ENCODE data around the gene SLC31A1. TPM values are rescaled to one million over a fixed set of nuclear protein-coding genes. Genes with fewer than 3 reads are reported as not detected.

Gene SLC31A1
- total RNA-seq, 1 donor from 2014 or later, result 39.6 TPM

- DNase-seq (ENCODE audit: low spot score), result no peak
- TF ChIP-seq, protein P1, sequence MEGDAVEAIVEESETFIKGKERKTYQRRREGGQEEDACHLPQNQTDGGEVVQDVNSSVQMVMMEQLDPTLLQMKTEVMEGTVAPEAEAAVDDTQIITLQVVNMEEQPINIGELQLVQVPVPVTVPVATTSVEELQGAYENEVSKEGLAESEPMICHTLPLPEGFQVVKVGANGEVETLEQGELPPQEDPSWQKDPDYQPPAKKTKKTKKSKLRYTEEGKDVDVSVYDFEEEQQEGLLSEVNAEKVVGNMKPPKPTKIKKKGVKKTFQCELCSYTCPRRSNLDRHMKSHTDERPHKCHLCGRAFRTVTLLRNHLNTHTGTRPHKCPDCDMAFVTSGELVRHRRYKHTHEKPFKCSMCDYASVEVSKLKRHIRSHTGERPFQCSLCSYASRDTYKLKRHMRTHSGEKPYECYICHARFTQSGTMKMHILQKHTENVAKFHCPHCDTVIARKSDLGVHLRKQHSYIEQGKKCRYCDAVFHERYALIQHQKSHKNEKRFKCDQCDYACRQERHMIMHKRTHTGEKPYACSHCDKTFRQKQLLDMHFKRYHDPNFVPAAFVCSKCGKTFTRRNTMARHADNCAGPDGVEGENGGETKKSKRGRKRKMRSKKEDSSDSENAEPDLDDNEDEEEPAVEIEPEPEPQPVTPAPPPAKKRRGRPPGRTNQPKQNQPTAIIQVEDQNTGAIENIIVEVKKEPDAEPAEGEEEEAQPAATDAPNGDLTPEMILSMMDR (IDR thresholded peaks at IDR 0.05), result no peak
- H3K36me3 Mint-ChIP-seq (ENCODE audit: low read depth), result peaks cover 19% of the 10 kb centered on the region
- H3K27me3 Mint-ChIP-seq (ENCODE audit: low read depth), result no peaks in the 10 kb centered on the region
- no peak overlapping the region for H3K4me3 Mint-ChIP-seq (ENCODE audit: unreplicated experiment)
- H3K4me1 Mint-ChIP-seq (ENCODE audit: low read depth), result peaks cover 11% of the 10 kb centered on the region
- H3K27ac Mint-ChIP-seq (ENCODE audit: unreplicated experiment), result no peak overlapping the region
- no peaks in the 10 kb centered on the region for H3K9me3 Mint-ChIP-seq (ENCODE audit: low read depth)
These were observed 48.0 kb downstream of the SLC31A1 start for GRCh38 chr9:113269355-113269754.

DNA sequence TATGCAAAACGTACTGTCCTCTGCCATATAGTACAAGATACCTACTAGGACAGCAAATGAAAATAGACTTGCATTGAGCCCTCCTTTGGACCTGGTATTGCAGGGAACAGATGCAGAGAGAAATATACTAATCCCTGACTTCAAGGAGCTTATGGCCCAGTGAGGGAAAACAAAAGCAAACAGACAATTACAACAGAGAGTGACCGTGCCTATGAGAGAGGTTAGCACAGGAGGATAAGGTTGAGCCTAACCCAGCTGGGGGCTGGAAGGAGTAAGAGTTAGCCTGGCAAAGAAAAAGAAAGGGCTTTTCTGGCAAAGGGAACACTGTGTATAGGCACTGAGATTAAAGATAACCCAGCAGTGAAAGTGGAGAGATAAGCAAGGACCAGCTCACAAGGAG, 48.5 kb downstream of the SLC31A1 start:
- Mint-ChIP-seq H3K4me1 (ENCODE audit: low read depth) (peaks cover 12% of the 10 kb centered on the region), H3K36me3 (ENCODE audit: low read depth) (peaks cover 19% of the 10 kb centered on the region), H3K9me3 (ENCODE audit: low read depth) (no peaks in the 10 kb centered on the region), H3K27ac (ENCODE audit: unreplicated experiment) (no peak overlapping the region), H3K27me3 (ENCODE audit: low read depth) (no peaks in the 10 kb centered on the region), H3K4me3 (ENCODE audit: unreplicated experiment) (no peak overlapping the region)
- TF ChIP-seq, protein P1 (IDR thresholded peaks at IDR 0.05), result no peak
- no peak for DNase-seq (ENCODE audit: low spot score)

GRCh38 chr9:113274474-113275156, 53.3 kb downstream of the SLC31A1 start:
- Mint-ChIP-seq H3K36me3 (ENCODE audit: low read depth) (peaks cover 20% of the 10 kb centered on the region), H3K4me3 (ENCODE audit: unreplicated experiment) (no peak overlapping the region), H3K27ac (ENCODE audit: unreplicated experiment) (no peak overlapping the region), H3K27me3 (ENCODE audit: low read depth) (no peaks in the 10 kb centered on the region), H3K9me3 (ENCODE audit: low read depth) (no peaks in the 10 kb centered on the region), H3K4me1 (ENCODE audit: low read depth) (peaks cover 16% of the 10 kb centered on the region)
- DNase-seq (ENCODE audit: low spot score), result no peak
- TF ChIP-seq, protein P1 (IDR thresholded peaks at IDR 0.05), result peak; percentile 91

DNA sequence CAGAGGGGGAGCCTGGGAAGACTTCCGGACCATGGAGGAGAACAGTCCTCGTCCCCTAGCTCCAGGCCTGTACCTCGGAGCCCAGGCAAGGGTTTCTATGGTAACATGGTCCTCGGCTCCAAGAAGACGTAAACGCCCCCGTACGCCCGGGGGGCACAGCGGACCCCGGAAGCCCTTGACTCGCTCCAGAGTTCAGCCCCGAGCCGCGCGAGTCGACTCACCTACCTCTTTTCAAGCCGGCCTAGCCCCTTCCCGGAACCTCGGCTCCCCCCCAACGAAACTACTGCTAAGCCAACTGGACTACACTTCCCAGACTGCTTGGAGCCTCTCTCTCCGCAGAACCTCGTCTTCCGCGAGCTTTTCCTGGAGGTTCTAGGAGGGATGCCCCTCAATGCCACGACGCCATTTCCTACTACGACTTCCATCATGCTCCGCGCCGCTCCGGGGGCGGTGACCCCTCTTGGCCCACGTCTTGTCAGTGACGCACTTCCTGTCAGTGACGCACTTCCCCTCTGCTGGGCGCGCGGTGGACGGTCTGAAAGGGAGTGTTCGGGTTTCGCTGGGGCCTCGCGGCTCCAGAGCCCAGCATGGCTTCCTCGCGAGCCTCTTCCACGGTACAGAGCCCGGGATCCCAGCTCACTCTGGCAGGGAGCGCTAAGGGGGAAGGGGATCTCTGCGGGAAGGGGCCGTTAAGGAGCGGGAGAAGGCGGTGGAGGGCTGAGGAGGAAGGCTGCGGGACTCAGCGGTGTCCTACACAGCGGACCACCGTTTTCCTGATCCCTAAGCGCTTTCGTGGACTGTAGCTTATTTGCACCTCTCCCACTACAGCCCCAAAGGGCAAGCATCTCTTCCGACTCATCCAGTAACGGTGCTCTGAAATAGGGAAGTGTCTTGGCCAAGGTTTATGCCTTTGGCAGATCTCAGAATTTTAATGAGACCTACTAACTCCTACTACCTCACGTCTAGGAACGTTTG, 54.1 kb downstream of the SLC31A1 start, which contains the start of the genes CDC26 and PRPF4:
CDC26 (minus strand) TSS at position 416 of the 975 bp plus-strand sequence. CDS start 3,065 bp downstream, outside the sequence.
PRPF4 (plus strand) TSS at position 502 of the 975 bp plus-strand sequence; CDS start at position 588, 86 bp downstream.
- peaks cover 16% of the 10 kb centered on the region for H3K4me1 Mint-ChIP-seq (ENCODE audit: low read depth)
- H3K4me3 Mint-ChIP-seq (ENCODE audit: unreplicated experiment), result no peak within 1 kb of the TSS
- H3K27me3 Mint-ChIP-seq (ENCODE audit: low read depth), result no peaks in the 10 kb centered on the region
- no peak within 1 kb of the TSS for H3K27ac Mint-ChIP-seq (ENCODE audit: unreplicated experiment)
- DNase-seq (ENCODE audit: low spot score), result peak; percentile 99
- H3K9me3 Mint-ChIP-seq (ENCODE audit: low read depth), result no peaks in the 10 kb centered on the region
- TF ChIP-seq, protein P1 (IDR thresholded peaks at IDR 0.05), result no peak
- H3K36me3 Mint-ChIP-seq (ENCODE audit: low read depth), result peaks cover 22% of the 10 kb centered on the region

DNA sequence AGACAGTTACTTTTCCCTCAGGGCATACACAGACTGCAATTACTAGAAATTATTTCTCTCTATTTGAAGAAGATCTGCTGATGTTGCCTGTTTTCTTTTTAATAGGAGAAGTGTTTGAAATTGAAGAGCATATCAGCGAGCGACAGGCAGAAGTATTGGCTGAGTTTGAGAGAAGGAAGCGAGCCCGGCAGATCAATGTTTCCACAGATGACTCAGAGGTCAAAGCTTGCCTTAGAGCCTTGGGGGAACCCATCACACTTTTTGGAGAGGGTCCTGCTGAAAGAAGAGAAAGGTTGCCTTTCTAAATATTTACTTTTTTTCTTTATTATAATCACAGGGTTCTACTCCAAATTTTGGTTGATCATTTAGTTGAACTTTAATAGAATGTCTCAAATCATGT, 57.5 kb downstream of the SLC31A1 start:
- Mint-ChIP-seq H3K4me3 (ENCODE audit: unreplicated experiment) (no peak overlapping the region), H3K27me3 (ENCODE audit: low read depth) (no peaks in the 10 kb centered on the region), H3K9me3 (ENCODE audit: low read depth) (no peaks in the 10 kb centered on the region), H3K36me3 (ENCODE audit: low read depth) (peaks cover 33% of the 10 kb centered on the region), H3K4me1 (ENCODE audit: low read depth) (peaks cover 10% of the 10 kb centered on the region), H3K27ac (ENCODE audit: unreplicated experiment) (no peak overlapping the region)
- TF ChIP-seq, protein P1 (IDR thresholded peaks at IDR 0.05), result no peak
- DNase-seq (ENCODE audit: low spot score), result no peak
